ENCODE results near the gene CLDN4.
A peak's percentile ranks its signal among the peaks of the same experiment; 100 is the strongest.
"Not testable (repeated sequence)": the region's sequence is repeated elsewhere in the genome, so short reads cannot be mapped to it uniquely, and the experiment has no call there.

Gene CLDN4

GRCh38 chr7:73842067-73842976 is 11.5 kb downstream of the CLDN4 start, which contains the start of gene METTL27:
Gene METTL27, minus strand, starts transcription at chr7:73842516. Its CDS starts 376 bp downstream, at chr7:73842140.
- DNase-seq (ENCODE audit: low spot score): peak; percentile 96

GRCh38 chr7:73844131-73844547 is 13.3 kb downstream of the CLDN4 start:
- DNase-seq (ENCODE audit: low spot score): no peak

- DNase-seq (ENCODE audit: low spot score): no peak
Measured at GRCh38 chr7:73844848-73845460, 14.2 kb downstream of the CLDN4 start.

DNA sequence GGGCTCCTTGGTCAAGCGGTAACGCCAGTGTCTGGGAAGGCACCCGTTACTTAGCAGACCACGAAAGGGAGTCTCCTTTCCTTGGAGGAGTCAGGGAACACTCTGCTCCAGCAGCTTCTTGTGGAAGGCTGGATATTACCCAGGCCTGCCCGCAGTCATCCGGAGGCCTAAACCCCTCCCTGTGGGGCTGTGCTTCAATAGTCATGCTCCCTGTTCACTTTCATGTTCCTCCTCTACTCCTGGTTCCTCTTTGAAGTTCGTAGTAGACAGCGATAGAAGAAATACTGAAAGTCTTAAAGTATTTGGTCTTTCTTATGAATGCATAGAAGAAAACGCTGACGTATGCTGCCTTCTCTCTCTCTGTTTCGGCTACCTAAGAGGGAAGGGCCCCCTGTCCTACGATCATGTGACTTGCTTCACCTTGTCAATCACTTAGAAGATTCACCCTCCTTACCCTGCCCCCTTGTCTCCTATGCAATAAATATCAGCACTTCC is 15.0 kb downstream of the CLDN4 start:
- DNase-seq (ENCODE audit: low spot score): not testable (repeated sequence)

GRCh38 chr7:73847941-73848723 is 17.3 kb downstream of the CLDN4 start:
- no peak for DNase-seq (ENCODE audit: low spot score)

- DNase-seq (ENCODE audit: low spot score): no peak
Measured at GRCh38 chr7:73850781-73851207, 20.0 kb downstream of the CLDN4 start.

DNA sequence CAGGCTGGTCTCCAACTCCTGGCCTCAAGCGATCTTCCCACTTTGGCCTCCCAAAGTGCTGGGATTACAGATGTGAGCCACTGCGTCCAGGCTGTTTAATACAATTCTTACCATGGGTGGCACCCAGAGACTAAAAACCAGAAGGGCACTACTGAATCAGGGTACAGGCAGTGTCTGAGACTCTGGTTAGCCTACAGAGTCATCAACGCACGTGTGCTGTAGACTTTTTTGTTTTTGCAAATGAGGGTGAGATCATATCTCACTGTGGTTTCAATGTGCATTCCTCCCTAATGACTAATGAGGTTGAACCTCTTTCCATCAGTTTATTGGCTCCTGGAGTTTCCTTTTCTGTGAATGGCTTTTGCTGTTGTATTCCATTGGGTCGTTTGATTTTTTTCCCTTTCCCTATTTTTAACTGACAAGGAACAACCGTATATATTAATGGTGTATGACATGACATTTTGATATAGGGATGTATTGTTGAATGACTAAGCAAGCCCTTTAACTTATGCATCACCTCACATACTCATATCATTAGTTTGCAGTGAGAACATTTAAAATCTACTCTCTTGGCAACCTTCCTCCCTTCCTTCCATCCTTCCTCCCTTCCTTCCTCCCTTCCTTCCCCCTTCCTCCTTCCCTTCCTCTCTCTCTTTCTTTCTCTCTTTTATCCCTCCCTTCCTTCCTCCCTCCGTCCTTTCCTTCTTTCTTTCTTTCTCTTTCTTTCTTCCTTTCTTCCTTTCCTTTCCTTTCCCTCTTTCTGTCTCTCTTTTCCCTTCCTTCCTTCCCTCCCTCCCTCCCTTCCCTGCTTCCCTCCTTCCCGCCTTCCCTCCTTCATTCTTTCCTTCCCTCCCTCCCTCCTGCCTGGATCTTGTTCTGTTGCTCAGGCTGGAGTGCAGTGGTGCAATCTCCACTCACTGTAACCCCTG is 20.9 kb downstream of the CLDN4 start:
- no peak for DNase-seq (ENCODE audit: low spot score)

DNA sequence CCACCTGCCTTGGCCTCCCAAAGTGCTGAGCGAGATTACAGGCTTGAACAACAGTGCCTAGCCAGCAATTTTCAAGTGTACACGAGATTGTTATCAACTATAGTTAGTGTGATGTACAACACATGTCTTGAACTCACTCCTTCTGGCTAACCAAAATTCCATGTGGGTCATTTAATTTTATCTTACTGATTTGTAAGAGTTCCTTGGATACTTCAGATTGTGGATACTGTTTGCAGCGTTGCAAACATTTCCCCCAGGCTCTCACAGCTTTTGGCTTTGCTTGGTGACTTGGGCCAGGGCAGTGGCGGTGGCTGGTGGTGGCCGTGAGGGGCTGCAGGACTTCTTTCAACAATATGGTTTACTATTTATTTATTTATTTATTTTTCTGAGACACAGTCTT is 21.7 kb downstream of the CLDN4 start:
- DNase-seq (ENCODE audit: low spot score): no peak

- no peak for DNase-seq (ENCODE audit: low spot score)
Measured at GRCh38 chr7:73856941-73857340, 26.1 kb downstream of the CLDN4 start.

- no peak for DNase-seq (ENCODE audit: low spot score)
Measured at GRCh38 chr7:73858807-73859206, 28.0 kb downstream of the CLDN4 start.

DNA sequence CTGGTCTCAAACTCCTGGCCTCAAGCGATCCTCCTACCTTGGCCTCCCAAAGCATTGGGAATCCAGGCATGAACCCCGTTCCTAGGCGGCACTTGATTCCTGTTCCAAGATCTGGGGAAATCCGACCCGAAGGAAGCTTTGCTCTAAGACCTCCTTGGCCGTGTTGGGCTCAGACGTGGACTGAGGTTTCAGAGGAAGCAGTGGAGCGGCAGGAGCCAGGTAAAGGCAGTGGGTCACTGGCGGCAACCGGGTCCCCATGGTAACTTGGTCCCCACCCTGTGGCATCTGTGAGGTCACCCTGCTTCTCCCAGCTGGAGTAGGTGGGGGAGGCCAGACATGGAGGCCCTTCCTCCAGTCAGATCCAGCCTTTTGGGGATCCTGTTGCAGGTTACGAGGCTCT is 30.1 kb downstream of the CLDN4 start, which contains the start of gene TMEM270:
TSS of gene TMEM270 (plus strand) at position 301 of the 400 bp plus-strand sequence. CDS start at position 337, 36 bp downstream.
- DNase-seq (ENCODE audit: low spot score): no peak

DNA sequence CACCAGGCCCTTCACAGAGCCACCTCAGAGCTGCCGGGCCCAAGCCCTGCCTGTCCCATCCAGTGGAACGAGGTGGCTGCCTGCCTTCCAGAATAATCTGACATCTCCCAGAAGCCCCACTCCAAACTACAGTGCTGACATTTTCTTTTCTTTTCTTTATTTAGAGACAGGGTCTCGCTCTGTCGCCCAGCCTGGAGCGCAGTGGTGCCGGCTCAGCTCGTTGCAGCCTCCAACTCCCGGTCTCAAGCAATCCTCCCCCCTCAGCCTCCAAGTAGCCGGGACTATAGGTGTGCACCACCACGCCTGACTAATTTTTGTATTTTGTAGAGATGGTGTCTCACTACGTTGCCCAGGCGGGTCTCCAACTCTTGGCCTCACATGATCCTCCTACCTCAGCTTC is 30.5 kb downstream of the CLDN4 start:
- no peak for DNase-seq (ENCODE audit: low spot score)

- DNase-seq (ENCODE audit: low spot score): no peak
Measured at GRCh38 chr7:73864981-73865711, 34.4 kb downstream of the CLDN4 start.

- DNase-seq (ENCODE audit: low spot score): no peak
Measured at GRCh38 chr7:73865738-73866445, 35.1 kb downstream of the CLDN4 start.

DNA sequence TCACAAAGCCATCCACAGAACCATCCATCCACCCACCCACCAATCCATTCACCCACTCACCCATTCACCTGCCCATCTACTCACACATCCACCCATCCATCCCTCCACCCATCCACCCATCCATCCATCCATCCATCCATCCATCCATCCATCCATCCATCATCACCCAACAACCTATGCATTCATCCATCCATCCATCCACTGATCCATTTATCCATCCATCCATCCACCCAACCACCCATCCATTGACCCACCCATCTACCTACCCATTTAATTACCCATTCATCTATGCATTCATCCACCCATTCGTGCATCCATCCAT is 35.6 kb downstream of the CLDN4 start:
- DNase-seq (ENCODE audit: low spot score): no peak

DNA sequence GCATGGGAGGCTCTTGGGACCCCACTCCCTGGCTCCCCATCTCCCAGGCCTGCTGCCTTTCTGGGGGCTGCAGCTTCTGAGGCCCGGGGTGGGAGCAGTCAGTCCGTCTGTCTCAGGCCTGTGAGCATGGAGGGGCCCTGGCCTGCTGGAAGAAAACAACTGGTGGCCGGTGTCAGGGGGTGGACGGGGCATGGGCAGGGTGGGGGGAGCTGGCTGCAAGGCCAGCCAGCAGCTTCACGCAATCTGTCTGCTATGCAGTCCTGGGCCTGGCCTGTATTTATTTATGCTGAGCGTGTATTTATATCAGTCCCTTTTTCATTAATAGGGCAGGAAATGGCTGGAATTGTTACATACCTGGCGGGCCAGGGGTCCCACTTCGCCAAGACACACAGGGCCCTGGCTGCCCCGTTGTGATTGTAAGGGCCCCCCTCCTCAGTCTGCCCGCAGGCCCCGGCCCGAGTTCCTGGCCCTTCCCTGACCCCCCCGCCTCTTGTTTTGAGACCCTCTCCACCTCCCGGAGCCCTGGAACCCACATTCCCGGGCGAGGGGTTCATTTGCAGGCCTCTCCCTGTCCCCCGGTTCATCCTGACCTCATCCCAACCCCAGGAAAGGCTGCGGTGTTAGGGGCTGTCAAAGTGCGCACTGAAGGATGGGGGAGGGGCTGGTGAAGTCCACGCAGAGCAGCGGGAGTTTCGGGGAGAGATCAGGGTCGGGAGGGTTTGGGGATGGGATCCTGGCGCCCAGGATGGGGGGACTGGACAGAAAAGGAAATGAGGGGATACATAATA is 38.4 kb downstream of the CLDN4 start:
- DNase-seq (ENCODE audit: low spot score): no peak

GRCh38 chr7:73870041-73870492 is 39.3 kb downstream of the CLDN4 start:
- no peak for DNase-seq (ENCODE audit: low spot score)

- DNase-seq (ENCODE audit: low spot score): no peak
Measured at GRCh38 chr7:73871163-73872011, 40.6 kb downstream of the CLDN4 start.
